H1 (cell line): ENCODE results near the gene ABL1. TPM values are rescaled to one million over a fixed set of nuclear protein-coding genes. Genes with fewer than 3 reads are reported as not detected.

ENCODE experiments used
- EZH2 ChIP-seq: fragments of 200-600 bp; sonication (generic); IDR thresholded peaks from 2 replicates; pipeline ENCODE4 v1.7.1; 2012; ENCODE audit warnings: low read depth, mild to moderate bottlenecking, moderate library complexity, low read length, inconsistent platforms; ENCODE audit not compliant: severe bottlenecking
- JUN ChIP-seq: IDR thresholded peaks from 2 replicates; pipeline ENCODE4 v1.6.1; 2011; ENCODE audit warnings: low read depth, mild to moderate bottlenecking, improper control_type of control experiment, low read length
- KDM5A ChIP-seq: fragments of 200-600 bp; IDR thresholded peaks from 2 replicates; pipeline ENCODE4 v1.7.1; 2012; ENCODE audit warnings: mild to moderate bottlenecking, low read length, inconsistent platforms, mixed read lengths
- POLR2AphosphoS5 ChIP-seq: IDR thresholded peaks from 2 replicates; pipeline ENCODE4 v1.6.1; 2011; ENCODE audit warnings: low read depth, low read length
- TBP ChIP-seq: IDR thresholded peaks from 2 replicates; pipeline ENCODE4 v1.6.1; 2011; ENCODE audit warnings: low read depth, low read length, improper control_type of control experiment
- polyA plus RNA-seq, 7 experiments: library from polyadenylated mRNA; depleted of rRNA in 3 of 7; stranded (reverse) in 5 of 7; unstranded in 2 of 7; fragments of >200 nt in 5 of 7; fragments of 200-250 nt in 2 of 7; gene quantifications; 1 replicate in 5 of 7; 2 replicates in 1 of 7; 4 replicates in 1 of 7; pipeline versions ENCODE4 v1.2.1 to v1.2.3, GENCODE V29; 2011 to 2013; ENCODE audit warnings: missing spikeins in 2 of 7, mixed read lengths in 2 of 7
- total RNA-seq: library from RNA; stranded (reverse); fragmentation: NEBNext Ultra II Directional; extraction: Animal tissue kit (Norgen Biotek cat#: 25700); gene quantifications from 2 replicates; pipeline ENCODE4 v1.2.1, GENCODE V29; 2021
- TF ChIP-seq, protein P1 (sequence below): IDR thresholded peaks from 2 replicates; pipeline ENCODE4 v1.6.1; 2012; ENCODE audit warnings: inconsistent platforms

The ABL1 gene
- total and polyA plus RNA-seq, 2 of the 8 experiments (the other 6 are each of a cell fraction or from before 2014, with no cell fraction given), result 35.3 to 104 TPM

DNA sequence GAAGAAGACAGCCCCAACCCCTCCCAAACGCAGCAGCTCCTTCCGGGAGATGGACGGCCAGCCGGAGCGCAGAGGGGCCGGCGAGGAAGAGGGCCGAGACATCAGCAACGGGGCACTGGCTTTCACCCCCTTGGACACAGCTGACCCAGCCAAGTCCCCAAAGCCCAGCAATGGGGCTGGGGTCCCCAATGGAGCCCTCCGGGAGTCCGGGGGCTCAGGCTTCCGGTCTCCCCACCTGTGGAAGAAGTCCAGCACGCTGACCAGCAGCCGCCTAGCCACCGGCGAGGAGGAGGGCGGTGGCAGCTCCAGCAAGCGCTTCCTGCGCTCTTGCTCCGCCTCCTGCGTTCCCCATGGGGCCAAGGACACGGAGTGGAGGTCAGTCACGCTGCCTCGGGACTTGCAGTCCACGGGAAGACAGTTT lies 49.1 kb downstream of the ABL1 start (continued):
- TF ChIP-seq EZH2 (no peak), KDM5A (no peak), TBP (no peak), POLR2AphosphoS5 (no peak), JUN (no peak)
- TF ChIP-seq, protein P1, sequence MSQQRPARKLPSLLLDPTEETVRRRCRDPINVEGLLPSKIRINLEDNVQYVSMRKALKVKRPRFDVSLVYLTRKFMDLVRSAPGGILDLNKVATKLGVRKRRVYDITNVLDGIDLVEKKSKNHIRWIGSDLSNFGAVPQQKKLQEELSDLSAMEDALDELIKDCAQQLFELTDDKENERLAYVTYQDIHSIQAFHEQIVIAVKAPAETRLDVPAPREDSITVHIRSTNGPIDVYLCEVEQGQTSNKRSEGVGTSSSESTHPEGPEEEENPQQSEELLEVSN, result no peak
- TF ChIP-seq, all 59 proteins: peak for 0
